Peyer's patch (tissue), 4 donors: Measurements from ENCODE around the gene NCAPD3.

Experiments used
- POLR2A ChIP-seq, 2 donors: fragments of 450-650 bp; IDR thresholded peaks; one replicate each; pipeline ENCODE4 v1.5.1; 2017; ENCODE audit warnings: antibody characterized with exemption in 2 of 2, mild to moderate bottlenecking in 2 of 2, moderate library complexity in 2 of 2
- TF ChIP-seq, protein P1 (sequence below), 6 experiments: fragments of 450-650 bp in 4 of 6; fragments of 200-600 bp in 2 of 6; sonication (generic) in 1 of 6; IDR thresholded peaks; one replicate each; pipeline ENCODE4 v1.5.1; 2017 to 2019; ENCODE audit warnings: antibody characterized with exemption in 6 of 6, mild to moderate bottlenecking in 3 of 6, moderate library complexity in 1 of 6

DNA sequence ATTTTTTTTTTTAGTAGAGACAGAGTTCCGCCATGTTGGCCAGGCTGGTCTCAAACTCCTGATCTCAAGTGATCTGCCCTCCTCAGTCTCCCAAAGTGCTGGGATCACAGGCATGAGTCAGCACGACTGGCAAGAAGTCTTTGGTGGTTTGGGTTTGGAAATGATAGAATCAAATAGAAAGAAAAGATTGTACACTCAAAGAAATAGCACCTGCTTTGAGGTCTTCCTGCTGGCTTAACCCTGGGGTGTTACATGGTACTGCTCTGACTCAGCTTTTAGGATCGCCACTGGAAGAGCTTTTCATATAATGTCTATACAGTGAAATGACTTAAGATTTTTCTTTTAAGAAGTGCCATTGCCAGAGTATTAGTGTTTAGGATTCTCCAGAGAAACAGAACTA is 104.7 kb downstream of the NCAPD3 start:
- TF ChIP-seq POLR2A (IDR thresholded peaks at IDR 0.05): no peak
- TF ChIP-seq, protein P1, sequence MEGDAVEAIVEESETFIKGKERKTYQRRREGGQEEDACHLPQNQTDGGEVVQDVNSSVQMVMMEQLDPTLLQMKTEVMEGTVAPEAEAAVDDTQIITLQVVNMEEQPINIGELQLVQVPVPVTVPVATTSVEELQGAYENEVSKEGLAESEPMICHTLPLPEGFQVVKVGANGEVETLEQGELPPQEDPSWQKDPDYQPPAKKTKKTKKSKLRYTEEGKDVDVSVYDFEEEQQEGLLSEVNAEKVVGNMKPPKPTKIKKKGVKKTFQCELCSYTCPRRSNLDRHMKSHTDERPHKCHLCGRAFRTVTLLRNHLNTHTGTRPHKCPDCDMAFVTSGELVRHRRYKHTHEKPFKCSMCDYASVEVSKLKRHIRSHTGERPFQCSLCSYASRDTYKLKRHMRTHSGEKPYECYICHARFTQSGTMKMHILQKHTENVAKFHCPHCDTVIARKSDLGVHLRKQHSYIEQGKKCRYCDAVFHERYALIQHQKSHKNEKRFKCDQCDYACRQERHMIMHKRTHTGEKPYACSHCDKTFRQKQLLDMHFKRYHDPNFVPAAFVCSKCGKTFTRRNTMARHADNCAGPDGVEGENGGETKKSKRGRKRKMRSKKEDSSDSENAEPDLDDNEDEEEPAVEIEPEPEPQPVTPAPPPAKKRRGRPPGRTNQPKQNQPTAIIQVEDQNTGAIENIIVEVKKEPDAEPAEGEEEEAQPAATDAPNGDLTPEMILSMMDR (IDR thresholded peaks at IDR 0.05): no peak
